HL-60/S4 treated with retinoic acid at 250 ng/mL for 4 days and 3 days (cell line): ENCODE results near the gene KPNA5.

Experiments
- in situ Hi-C: fragments of 300-500 bp; cut with MboI; formaldehyde crosslinking; loops from 2 replicates; pipeline ENCODE4 v1.7.0; 2022; ENCODE audit warnings: low sequenced_read_pairs

The KPNA5 gene

DNA sequence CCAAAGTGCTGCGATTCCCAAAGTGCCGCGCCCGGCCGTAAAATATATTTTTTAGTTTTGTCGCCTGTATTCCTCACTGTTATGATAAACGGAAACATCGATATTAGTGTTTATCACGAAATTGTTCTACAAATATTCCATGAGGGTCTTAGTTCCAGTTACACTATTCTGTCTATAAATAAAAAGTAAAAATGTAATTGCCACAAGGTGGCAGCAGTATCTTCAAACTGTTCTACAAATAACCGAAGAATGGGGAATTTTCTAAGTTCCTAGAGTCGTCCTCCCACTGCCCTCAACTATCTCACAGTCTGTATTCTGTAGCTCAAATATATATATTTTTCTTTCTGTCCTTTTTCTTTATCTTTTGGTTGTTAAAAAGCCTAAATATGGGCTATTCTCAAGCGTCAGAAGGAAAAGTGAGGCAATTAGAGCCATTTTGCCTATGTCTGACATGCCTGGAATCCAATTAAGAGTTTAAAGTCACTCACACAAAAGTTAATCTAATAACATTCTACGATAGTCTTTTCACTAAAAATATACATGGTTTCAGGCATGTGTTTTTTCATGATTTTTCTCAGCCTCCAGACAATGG, 98.7 kb downstream of the KPNA5 start:
- in situ Hi-C loops = no loop called here

DNA sequence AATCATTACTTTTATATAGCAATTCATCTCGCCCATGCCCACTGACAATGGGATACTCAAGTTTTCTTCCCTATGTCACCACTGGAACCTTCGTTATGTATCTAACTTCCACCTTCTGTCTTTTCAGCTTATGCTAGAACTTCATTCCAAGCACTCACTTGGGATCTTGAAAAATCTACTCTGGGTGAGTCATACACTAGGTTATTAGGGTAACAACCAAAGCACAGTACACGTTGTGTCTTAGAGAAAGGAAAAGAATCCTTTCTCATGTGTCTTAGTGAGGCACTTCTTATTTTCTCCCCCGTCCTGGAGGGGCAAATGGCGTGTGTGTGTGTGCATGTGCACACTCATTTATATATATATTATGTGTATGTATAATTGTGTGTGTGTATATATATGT, 102.8 kb downstream of the KPNA5 start:
- in situ Hi-C loops = no loop called here
